IMR-90 (cell line): ENCODE data around the gene LIPN. TPM values are rescaled to one million over a fixed set of nuclear protein-coding genes. Genes with fewer than 3 reads are reported as not detected.

Experiments used
- ATAC-seq: fragments of 200-7000 bp; cut with Tn5 transposase; 2 replicates; pipeline ENCODE4 v1.9.1; 2020; ENCODE audit warnings: low read depth, mild to moderate bottlenecking, moderate library complexity
- BruUV-seq: library from RNA; stranded (reverse); fragments of 400-500 nt; replicated peaks from 2 replicates; lab custom pipeline; 2021; lab: Mats Ljungman, UMichigan
- CTCF ChIA-PET: fragments of 300-600 bp; formaldehyde crosslinking; extraction: SDS; loops from one replicate; lab custom pipeline; 2021; ENCODE audit warnings: antibody characterized with exemption; lab: Yijun Ruan, JAX
- POLR2A ChIA-PET: fragments of 300-600 bp; sonication (Branson Sonifier 250); formaldehyde crosslinking; loops from one replicate; lab custom pipeline; 2022; ENCODE audit warnings: antibody characterized with exemption; ENCODE audit not compliant: unreplicated experiment; lab: Charles Lee
- DNase-seq: peaks from one replicate; pipeline ENCODE4 v3.0.0; 2013
- H2AFZ ChIP-seq: replicated peaks from 2 replicates; pipeline ENCODE3; 2013; ENCODE audit warnings: low read length, mild to moderate bottlenecking; ENCODE audit not compliant: poor library complexity
- H2AK5ac ChIP-seq: 2 replicates; pipeline ENCODE4 v1.6.1; 2013; ENCODE audit warnings: low read depth, low read length, inconsistent platforms
- H2AK9ac ChIP-seq: replicated peaks from 2 replicates; pipeline ENCODE3; 2013; ENCODE audit warnings: mild to moderate bottlenecking, low read depth, low read length, moderate library complexity; ENCODE audit not compliant: poor library complexity
- H2BK120ac ChIP-seq: 2 replicates; pipeline ENCODE4 v1.6.1; 2013; ENCODE audit warnings: low read depth, low read length, inconsistent platforms
- H2BK15ac ChIP-seq: 3 replicates; pipeline ENCODE4 v1.6.1; 2013; ENCODE audit warnings: low read depth, low read length, inconsistent platforms
- H2BK20ac ChIP-seq: 2 replicates; pipeline ENCODE4 v1.6.1; 2013; ENCODE audit warnings: low read depth, mild to moderate bottlenecking, inconsistent platforms, low read length, moderate library complexity
- H2BK5ac ChIP-seq: 2 replicates; pipeline ENCODE4 v1.6.1; 2013; ENCODE audit warnings: mild to moderate bottlenecking, low read depth, low read length, inconsistent platforms; ENCODE audit not compliant: poor library complexity, severe bottlenecking
- H3K14ac ChIP-seq: replicated peaks from 2 replicates; pipeline ENCODE4 v1.6.1; 2013; ENCODE audit warnings: low read depth, low read length, inconsistent platforms
- H3K18ac ChIP-seq: 2 replicates; pipeline ENCODE4 v1.6.1; 2013; ENCODE audit warnings: low read depth, low read length, control low read depth
- H3K23ac ChIP-seq: 2 replicates; pipeline ENCODE4 v1.6.1; 2013; ENCODE audit warnings: low read depth, low read length, inconsistent platforms
- H3K27ac ChIP-seq: 2 replicates; pipeline ENCODE4 v1.5.1; 2013; ENCODE audit warnings: mild to moderate bottlenecking, control low read depth, low read length; ENCODE audit not compliant: insufficient read depth
- H3K27me3 ChIP-seq: 2 replicates; pipeline ENCODE4 v1.6.1; 2013; ENCODE audit warnings: low read length; ENCODE audit not compliant: control insufficient read depth, insufficient read depth
- H3K36me3 ChIP-seq: 2 replicates; pipeline ENCODE4 v1.6.1; 2013; ENCODE audit warnings: low read length, mixed read lengths; ENCODE audit not compliant: control insufficient read depth, insufficient read depth
- H3K4ac ChIP-seq: 2 replicates; pipeline ENCODE4 v1.6.1; 2013; ENCODE audit warnings: low read depth, low read length, inconsistent platforms
- H3K4me1 ChIP-seq: 2 replicates; pipeline ENCODE4 v1.6.1; 2013; ENCODE audit warnings: low read length, mixed read lengths; ENCODE audit not compliant: control insufficient read depth, insufficient read depth
- H3K4me2 ChIP-seq: 2 replicates; pipeline ENCODE4 v1.6.1; 2013; ENCODE audit warnings: low read depth, mild to moderate bottlenecking, control low read depth, low read length, moderate library complexity
- H3K4me3 ChIP-seq: 2 replicates; pipeline ENCODE4 v1.5.1; 2013; ENCODE audit warnings: low read depth, mild to moderate bottlenecking, control low read depth, low read length, moderate library complexity; ENCODE audit not compliant: insufficient read depth
- H3K56ac ChIP-seq: 2 replicates; pipeline ENCODE4 v1.6.1; 2013; ENCODE audit warnings: low read length, inconsistent platforms; ENCODE audit not compliant: insufficient read depth; ENCODE audit errors: extremely low read depth
- H3K79me1 ChIP-seq, 2 experiments: 2 replicates each; pipeline ENCODE4 v1.6.1; 2013; ENCODE audit warnings: low read length in 2 of 2, inconsistent platforms in 1 of 2, low read depth in 1 of 2
- H3K9ac ChIP-seq: 2 replicates; pipeline ENCODE4 v1.6.1; 2013; ENCODE audit warnings: low read depth, low read length, control low read depth
- H3K9me1 ChIP-seq: 2 replicates; pipeline ENCODE4 v1.6.1; 2013; ENCODE audit warnings: low read length, inconsistent platforms; ENCODE audit not compliant: insufficient read depth
- H3K9me3 ChIP-seq: 2 replicates; pipeline ENCODE4 v1.6.1; 2013; ENCODE audit warnings: low read length; ENCODE audit not compliant: control insufficient read depth, insufficient read depth
- H4K20me1 ChIP-seq: 2 replicates; pipeline ENCODE4 v1.6.1; 2013; ENCODE audit warnings: low read length, inconsistent platforms; ENCODE audit not compliant: insufficient read depth
- H4K5ac ChIP-seq: 2 replicates; pipeline ENCODE4 v1.6.1; 2013; ENCODE audit warnings: mild to moderate bottlenecking, low read depth, low read length, control low read depth
- H4K8ac ChIP-seq, 2 experiments: 2 replicates each; pipeline ENCODE4 v1.6.1; 2013; ENCODE audit warnings: low read depth in 2 of 2, low read length in 2 of 2, control low read depth in 1 of 2, inconsistent platforms in 1 of 2
- H4K91ac ChIP-seq: 2 replicates; pipeline ENCODE4 v1.6.1; 2013; ENCODE audit warnings: low read depth, low read length, inconsistent platforms; ENCODE audit not compliant: insufficient read depth
- BHLHE40 ChIP-seq: fragments of 150-350 bp; IDR thresholded peaks from 2 replicates; pipeline ENCODE4 v1.6.1; 2016; ENCODE audit warnings: mild to moderate bottlenecking, low read depth, low read length
- CEBPB ChIP-seq: IDR thresholded peaks from 2 replicates; pipeline ENCODE4 v1.6.1; 2012; ENCODE audit warnings: low read depth, low read length, improper control_type of control experiment
- CHD1 ChIP-seq: IDR thresholded peaks from 2 replicates; pipeline ENCODE4 v1.6.1; 2012; ENCODE audit warnings: low read depth, low read length, improper control_type of control experiment
- CTCF ChIP-seq: conservative IDR thresholded peaks from 2 replicates; pipeline ENCODE4 v1.5.1; 2012; ENCODE audit warnings: mild to moderate bottlenecking, low read depth, low read length, improper control_type of control experiment
- ELK1 ChIP-seq: fragments of 150-350 bp; IDR thresholded peaks from 2 replicates; pipeline ENCODE4 v1.6.1; 2016; ENCODE audit warnings: low read depth, mild to moderate bottlenecking, low read length, moderate library complexity, borderline replicate concordance
- FOS ChIP-seq: fragments of 150-350 bp; IDR thresholded peaks from 2 replicates; pipeline ENCODE4 v1.6.1; 2016; ENCODE audit warnings: low read depth, low read length
- MAFK ChIP-seq: IDR thresholded peaks from 2 replicates; pipeline ENCODE4 v1.6.1; 2012; ENCODE audit warnings: low read depth, low read length, improper control_type of control experiment
- MAZ ChIP-seq: IDR thresholded peaks from 2 replicates; pipeline ENCODE4 v1.6.1; 2012; ENCODE audit warnings: low read depth, mild to moderate bottlenecking, low read length, improper control_type of control experiment, moderate library complexity, borderline replicate concordance
- MXI1 ChIP-seq: IDR thresholded peaks from 2 replicates; pipeline ENCODE4 v1.6.1; 2012; ENCODE audit warnings: low read depth, mild to moderate bottlenecking, low read length, moderate library complexity, borderline replicate concordance
- NFE2L2 ChIP-seq: fragments of 150-350 bp; IDR thresholded peaks from 2 replicates; pipeline ENCODE4 v1.6.1; 2016; ENCODE audit warnings: low read depth, mild to moderate bottlenecking, low read length
- POLR2A ChIP-seq: IDR thresholded peaks from 2 replicates; pipeline ENCODE4 v1.6.1; 2012; ENCODE audit warnings: mild to moderate bottlenecking, low read depth, low read length
- RAD21 ChIP-seq: IDR thresholded peaks from 2 replicates; pipeline ENCODE4 v1.6.1; 2012; ENCODE audit warnings: low read length, improper control_type of control experiment
- RCOR1 ChIP-seq: IDR thresholded peaks from 2 replicates; pipeline ENCODE4 v1.6.1; 2012; ENCODE audit warnings: mild to moderate bottlenecking, low read length, improper control_type of control experiment; ENCODE audit not compliant: insufficient replicate concordance
- RFX5 ChIP-seq: IDR thresholded peaks from 2 replicates; pipeline ENCODE4 v1.8.0; 2012; ENCODE audit warnings: low read depth, mild to moderate bottlenecking, low read length, moderate library complexity
- SMC3 ChIP-seq: fragments of 150-350 bp; IDR thresholded peaks from 2 replicates; pipeline ENCODE4 v1.6.1; 2016; ENCODE audit warnings: low read depth, mild to moderate bottlenecking, antibody characterized with exemption, low read length, moderate library complexity
- USF2 ChIP-seq: fragments of 150-350 bp; IDR thresholded peaks from 2 replicates; pipeline ENCODE4 v1.6.1; 2017; ENCODE audit warnings: mild to moderate bottlenecking, antibody characterized with exemption, low read length, low read depth
- WGBS, 2 experiments: methylation state at CpG; one replicate each; pipeline versions ENCODE4 v1.1.5 to v1.1.7; 2013; ENCODE audit warnings: missing lambda C conversion rate in 2 of 2; ENCODE audit not compliant: insufficient read length in 1 of 2; ENCODE audit errors: extremely low coverage in 2 of 2; 5-methylcytosine and 5-hydroxymethylcytosine counted together
- dilution Hi-C: fragments of 300-500 bp; cut with HindIII; formaldehyde crosslinking; loops from one replicate; pipeline ENCODE4 v1.14.3; 2018; ENCODE audit warnings: low sequenced_read_pairs; ENCODE audit not compliant: unreplicated experiment
- in situ Hi-C: fragments of 300-500 bp; cut with MboI; formaldehyde crosslinking; loops from 3 replicates; pipeline ENCODE4 v1.14.3; 2019; ENCODE audit warnings: low sequenced_read_pairs, inconsistent platforms, mixed read lengths
- intact Hi-C: fragments of 100-400 bp; cut with micrococcal nuclease; formaldehyde crosslinking; loops from 2 replicates; pipeline ENCODE4 v1.10.0; 2022
- polyA plus RNA-seq, 3 experiments: library from polyadenylated mRNA; depleted of rRNA; stranded (reverse); fragments of >200 nt; gene quantifications; 2 replicates each; pipeline ENCODE4 v1.2.3, GENCODE V29; 2012; ENCODE audit warnings: low replicate concordance in 1 of 3
- total RNA-seq: library from RNA; depleted of rRNA; stranded (reverse); fragments of >200 nt; gene quantifications from 2 replicates; pipeline ENCODE4 v1.2.3, GENCODE V29; 2012

LIPN gene
- total and polyA plus RNA-seq, 2 of the 4 experiments (the other 2 are of a cell fraction): not detected

GRCh38 chr10:88733215-88733614, 26.6 kb upstream of the LIPN start:
- Histone ChIP-seq H3K4me3 (no peak overlapping the region), H3K27ac (no peak overlapping the region), H2AK5ac (no peak overlapping the region), H3K4me2 (no peak overlapping the region), H3K9ac (no peak overlapping the region), H2BK20ac (no peak overlapping the region), H3K27me3 (peaks cover 6% of the 10 kb centered on the region), H2BK15ac (no peak overlapping the region), H3K23ac (no peak overlapping the region), H3K56ac (no peak overlapping the region), H4K20me1 (no peaks in the 10 kb centered on the region), H3K9me3 (no peaks in the 10 kb centered on the region), H4K5ac (no peak overlapping the region), H3K79me1 (no peaks in the 10 kb centered on the region), H4K8ac (no peak overlapping the region), H2AFZ (no peak overlapping the region), H3K9me1 (no peaks in the 10 kb centered on the region), H4K91ac (no peak overlapping the region), H3K4me1 (no peaks in the 10 kb centered on the region), H2BK5ac (no peak overlapping the region), H2AK9ac (no peak overlapping the region), H2BK120ac (no peak overlapping the region), H3K14ac (no peak overlapping the region), H3K36me3 (no peaks in the 10 kb centered on the region), H3K4ac (no peak overlapping the region), H3K18ac (no peak overlapping the region)
- ChIA-PET POLR2A (no interaction called here), CTCF (interaction anchor here (1.0 kb wide), 1 partner anchor 77 kb away, joined by 6 read pairs; no protein-coding TSS in a partner anchor)
- no peak for TF ChIP-seq CHD1
- TF ChIP-seq SMC3: no peak
- no peak for TF ChIP-seq CTCF
- TF ChIP-seq FOS: no peak
- TF ChIP-seq RAD21: no peak
- TF ChIP-seq MXI1: no peak
- no peak for TF ChIP-seq MAZ
- TF ChIP-seq BHLHE40: no peak
- TF ChIP-seq CEBPB: no peak
- no peak for TF ChIP-seq USF2
- TF ChIP-seq ELK1: no peak
- no peak for TF ChIP-seq NFE2L2
- no peak for TF ChIP-seq RCOR1
- no peak for TF ChIP-seq POLR2A
- TF ChIP-seq MAFK: no peak
- TF ChIP-seq RFX5: no peak
- WGBS, 2 experiments: no CpG with 5 or more reads among the region's 2 CpGs
- no TSS peak for BruUV-seq
- in situ Hi-C loops (no loop called here), dilution Hi-C loops (no loop called here), intact Hi-C loops (no loop called here)
- DNase-seq: no peak
- ATAC-seq: no peak
